ENCODE measurements around the gene C9orf78. TPM values are rescaled to one million over a fixed set of nuclear protein-coding genes. Genes with fewer than 3 reads are reported as not detected.

C9orf78 gene
- total RNA-seq, 4 donors from 2014 or later, result 44.1 to 98.0 (median 45.0) TPM

DNA sequence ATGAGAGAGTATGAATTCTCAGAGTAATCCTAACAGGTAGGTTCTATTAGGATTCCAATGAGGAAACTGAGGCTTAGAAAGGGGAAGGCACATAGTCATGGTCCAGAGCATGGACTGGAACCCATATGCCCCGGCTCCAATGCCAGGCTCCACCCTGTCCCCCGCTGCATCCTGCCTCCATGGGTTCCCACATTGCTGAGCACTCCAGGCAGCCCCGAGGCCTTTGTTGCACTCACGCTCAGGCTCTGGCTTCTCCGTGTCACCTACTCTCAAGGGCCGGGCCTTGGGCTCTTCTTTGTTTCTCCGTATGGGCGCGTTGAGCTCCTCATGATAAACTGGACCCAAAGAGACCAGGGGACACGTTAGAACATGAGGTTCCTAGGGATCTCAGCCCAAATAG, 6.1 kb downstream of the C9orf78 start:
- ATAC-seq (ENCODE audit: low FRiP score) (no peak), DNase-seq (ENCODE audit: low spot score) (no peak)
- TF ChIP-seq, protein P1, sequence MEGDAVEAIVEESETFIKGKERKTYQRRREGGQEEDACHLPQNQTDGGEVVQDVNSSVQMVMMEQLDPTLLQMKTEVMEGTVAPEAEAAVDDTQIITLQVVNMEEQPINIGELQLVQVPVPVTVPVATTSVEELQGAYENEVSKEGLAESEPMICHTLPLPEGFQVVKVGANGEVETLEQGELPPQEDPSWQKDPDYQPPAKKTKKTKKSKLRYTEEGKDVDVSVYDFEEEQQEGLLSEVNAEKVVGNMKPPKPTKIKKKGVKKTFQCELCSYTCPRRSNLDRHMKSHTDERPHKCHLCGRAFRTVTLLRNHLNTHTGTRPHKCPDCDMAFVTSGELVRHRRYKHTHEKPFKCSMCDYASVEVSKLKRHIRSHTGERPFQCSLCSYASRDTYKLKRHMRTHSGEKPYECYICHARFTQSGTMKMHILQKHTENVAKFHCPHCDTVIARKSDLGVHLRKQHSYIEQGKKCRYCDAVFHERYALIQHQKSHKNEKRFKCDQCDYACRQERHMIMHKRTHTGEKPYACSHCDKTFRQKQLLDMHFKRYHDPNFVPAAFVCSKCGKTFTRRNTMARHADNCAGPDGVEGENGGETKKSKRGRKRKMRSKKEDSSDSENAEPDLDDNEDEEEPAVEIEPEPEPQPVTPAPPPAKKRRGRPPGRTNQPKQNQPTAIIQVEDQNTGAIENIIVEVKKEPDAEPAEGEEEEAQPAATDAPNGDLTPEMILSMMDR (IDR thresholded peaks at IDR 0.05), result no peak

DNA sequence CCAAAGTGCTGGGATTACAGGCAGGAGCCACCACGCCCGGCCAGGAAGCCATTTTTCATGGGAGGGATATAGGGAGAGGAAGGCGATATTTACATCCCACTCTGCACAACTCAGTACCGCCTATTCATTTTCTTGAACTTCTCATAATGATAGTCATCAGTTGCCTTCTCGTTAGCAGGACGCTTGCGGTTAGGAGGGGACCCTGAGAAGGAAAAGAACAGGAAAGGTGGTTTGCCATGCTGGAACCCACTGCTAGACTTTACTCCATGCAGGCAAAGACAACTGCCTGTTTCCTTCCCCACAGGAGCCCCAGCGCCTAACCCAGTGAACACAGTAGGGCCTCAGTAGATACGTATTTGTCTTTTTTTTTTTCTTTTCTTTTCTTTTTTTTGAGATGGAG, 7.0 kb downstream of the C9orf78 start:
- ATAC-seq (ENCODE audit: low FRiP score) (no peak), DNase-seq (ENCODE audit: low spot score) (no peak)
- TF ChIP-seq, protein P1 (IDR thresholded peaks at IDR 0.05), result no peak

DNA sequence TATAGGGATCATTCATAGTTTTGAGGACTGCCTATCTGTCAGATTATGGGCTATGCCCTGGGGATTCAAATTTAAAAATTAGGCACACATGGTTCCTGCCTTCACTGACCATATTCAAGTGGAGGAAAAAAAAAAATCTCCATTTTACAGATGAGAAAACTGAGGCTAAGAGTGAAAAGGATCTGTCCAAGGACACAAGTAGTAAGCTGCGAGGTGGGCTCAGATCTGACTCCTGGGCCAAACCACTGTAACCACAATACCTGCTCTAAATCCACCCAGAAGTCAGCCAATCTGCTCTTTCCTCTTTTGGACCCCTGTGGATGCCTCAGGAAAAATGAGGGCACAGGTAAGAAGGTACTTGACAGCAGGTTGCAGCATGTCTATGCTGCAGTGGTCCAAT, 8.3 kb downstream of the C9orf78 start:
- DNase-seq (ENCODE audit: low spot score) (no peak), ATAC-seq (ENCODE audit: low FRiP score) (no peak)

DNA sequence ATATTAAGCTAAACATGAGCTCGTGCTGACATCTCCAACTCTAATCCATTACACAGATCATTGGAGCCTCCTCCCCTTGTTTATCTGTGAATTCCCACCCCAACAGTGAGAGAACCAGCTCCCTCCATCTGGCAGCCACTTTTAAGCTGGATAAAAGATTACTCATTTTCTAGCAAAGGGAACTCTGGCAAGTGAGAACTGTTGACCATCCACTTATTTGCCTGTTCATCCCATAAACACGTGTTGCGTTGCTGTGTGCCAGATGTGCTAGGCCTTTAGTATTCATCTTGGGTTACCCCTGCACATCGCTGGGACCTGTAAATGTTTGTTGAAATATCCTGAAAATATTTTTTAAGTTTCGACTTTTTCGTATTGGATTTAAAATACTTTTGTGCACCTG, 8.7 kb downstream of the C9orf78 start:
- no peak for ATAC-seq (ENCODE audit: low FRiP score)
- no peak for DNase-seq (ENCODE audit: low spot score)
- TF ChIP-seq, protein P1 (IDR thresholded peaks at IDR 0.05), result no peak

More for the DNA sequence above, 8.3 kb downstream of the C9orf78 start:
- TF ChIP-seq, protein P1 (IDR thresholded peaks at IDR 0.05), result no peak

DNA sequence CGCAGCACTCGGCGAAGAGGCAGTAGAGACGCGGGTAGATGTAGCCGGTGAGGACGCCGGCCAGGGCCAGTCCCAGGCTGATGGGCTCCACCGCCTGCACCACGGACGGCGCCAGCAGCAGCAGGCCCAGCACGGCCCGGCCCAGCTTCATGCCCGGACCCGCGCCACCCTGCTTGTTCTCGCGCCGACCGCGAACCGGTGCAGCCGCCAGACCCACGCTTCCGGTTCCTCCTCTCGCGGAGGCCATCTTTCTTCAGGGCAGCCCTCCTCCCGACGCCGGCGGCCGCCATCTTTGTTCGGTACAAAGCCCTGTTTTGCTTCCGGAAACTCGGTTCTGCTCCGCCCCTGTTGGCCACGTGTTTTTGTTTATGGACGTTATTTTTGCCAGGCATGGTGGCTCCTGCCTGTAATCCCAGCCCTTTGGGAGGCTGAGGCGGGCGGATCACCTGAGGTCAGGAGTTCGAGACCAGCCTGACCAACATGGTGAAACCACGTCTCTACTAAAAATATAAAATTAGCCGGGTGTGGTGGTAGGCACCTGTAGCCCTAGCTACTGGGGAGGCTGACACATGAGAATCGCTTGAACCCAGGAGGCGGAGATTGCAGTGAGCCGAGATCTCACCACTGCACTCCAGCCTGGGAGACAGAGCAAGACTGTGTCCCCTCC, 11.0 kb downstream of the C9orf78 start, which contains the start of gene TOR1A:
TOR1A (minus strand) TSS at position 202 of the 667 bp plus-strand sequence; CDS start at position 151, 51 bp downstream.
- DNase-seq (ENCODE audit: low spot score) (peak; percentile 80), ATAC-seq (ENCODE audit: low FRiP score) (peak; percentile 96)
- TF ChIP-seq, protein P1 (IDR thresholded peaks at IDR 0.05), result no peak

DNA sequence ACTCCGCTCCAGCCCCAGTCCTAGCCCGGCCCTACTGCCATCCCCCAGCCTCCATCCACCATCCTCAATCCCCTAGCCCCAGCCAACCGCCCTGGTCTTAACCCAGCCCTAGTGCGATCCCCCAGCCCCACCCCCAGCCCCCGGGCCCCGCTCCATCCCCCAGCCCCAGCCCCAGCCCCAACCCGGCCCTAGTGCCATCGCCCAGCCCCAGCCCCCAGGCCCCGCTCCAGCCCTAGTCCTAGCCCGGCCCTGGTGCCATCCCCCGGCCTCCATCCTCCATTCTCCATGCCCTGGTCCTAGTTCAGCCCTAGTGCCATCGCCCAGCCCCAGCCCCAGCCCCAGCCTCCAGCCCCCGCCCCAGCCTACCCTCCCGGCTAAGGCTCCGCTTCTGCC, 11.5 kb downstream of the C9orf78 start:
- ATAC-seq (ENCODE audit: low FRiP score) (peak; percentile 51), DNase-seq (ENCODE audit: low spot score) (no peak)
- TF ChIP-seq, protein P1 (IDR thresholded peaks at IDR 0.05), result no peak

DNA sequence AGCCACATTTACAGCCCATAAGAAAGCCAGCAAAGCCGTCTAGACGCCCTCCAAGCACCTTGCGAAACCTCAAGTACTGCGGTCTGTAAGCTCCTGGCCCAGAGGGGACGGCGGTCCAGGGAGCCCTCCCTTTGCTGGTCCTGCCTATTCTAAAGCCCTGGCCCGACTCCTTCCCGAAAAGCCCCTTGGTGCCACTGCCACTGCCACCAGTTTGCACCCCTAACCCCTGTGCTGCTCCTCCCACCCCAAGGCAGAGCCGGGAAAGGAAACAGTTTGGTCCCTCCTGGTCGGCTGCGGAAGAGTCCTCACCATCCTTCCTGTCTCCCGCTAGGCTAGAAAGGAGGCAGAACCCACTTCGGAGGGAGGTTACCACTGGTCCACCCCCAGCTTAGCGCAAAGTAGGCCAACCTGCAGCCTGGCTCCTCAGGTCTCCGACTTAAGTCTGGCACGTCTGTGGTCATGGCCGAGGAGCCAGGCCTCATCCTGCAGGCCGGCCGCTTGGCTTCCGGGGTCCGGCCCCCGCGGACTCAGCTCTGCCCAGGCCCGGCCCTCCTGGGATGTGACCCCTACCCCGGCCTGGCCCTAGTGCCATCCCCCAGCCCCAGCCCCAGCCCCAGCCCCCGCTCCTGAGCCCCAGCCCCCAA, 12.1 kb downstream of the C9orf78 start:
- DNase-seq (ENCODE audit: low spot score) (no peak), ATAC-seq (ENCODE audit: low FRiP score) (peak; percentile 31)
- TF ChIP-seq, protein P1 (IDR thresholded peaks at IDR 0.05), result no peak

Data from omental fat pad (tissue), 4 donors.